GM19238 (cell line): ENCODE measurements around the gene PPM1A.
"Not testable (repeated sequence)": the region's sequence is repeated elsewhere in the genome, so short reads cannot be mapped to it uniquely, and the experiment has no call there.

Source experiments
- DNase-seq: peaks from one replicate; pipeline ENCODE4 v3.0.0; 2011; ENCODE audit warnings: low spot score; ENCODE audit not compliant: insufficient read length

The PPM1A gene

DNA sequence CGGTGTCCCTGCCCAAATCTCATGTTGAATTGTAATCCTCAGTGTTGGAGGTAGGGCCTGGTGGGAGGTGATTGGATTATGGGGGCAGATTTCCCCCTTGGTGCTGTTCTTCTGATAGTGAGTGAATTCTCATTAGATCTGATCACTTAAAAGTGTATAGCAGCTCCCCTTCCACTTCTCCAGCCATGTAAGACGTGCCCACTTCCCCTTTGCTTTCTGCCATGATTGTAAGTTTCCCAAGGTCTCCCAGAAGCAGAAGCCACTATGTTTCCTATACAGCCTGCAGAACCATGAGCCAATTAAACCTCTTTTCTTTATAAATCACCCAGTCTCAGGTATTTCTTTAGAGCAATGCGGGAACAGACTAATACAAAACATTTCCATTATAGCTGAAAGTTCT is 71.8 kb downstream of the PPM1A start:
- not testable (repeated sequence) for DNase-seq

- DNase-seq, result no peak
Observed at GRCh38 chr14:60323199-60323896, 74.3 kb downstream of the PPM1A start.

DNA sequence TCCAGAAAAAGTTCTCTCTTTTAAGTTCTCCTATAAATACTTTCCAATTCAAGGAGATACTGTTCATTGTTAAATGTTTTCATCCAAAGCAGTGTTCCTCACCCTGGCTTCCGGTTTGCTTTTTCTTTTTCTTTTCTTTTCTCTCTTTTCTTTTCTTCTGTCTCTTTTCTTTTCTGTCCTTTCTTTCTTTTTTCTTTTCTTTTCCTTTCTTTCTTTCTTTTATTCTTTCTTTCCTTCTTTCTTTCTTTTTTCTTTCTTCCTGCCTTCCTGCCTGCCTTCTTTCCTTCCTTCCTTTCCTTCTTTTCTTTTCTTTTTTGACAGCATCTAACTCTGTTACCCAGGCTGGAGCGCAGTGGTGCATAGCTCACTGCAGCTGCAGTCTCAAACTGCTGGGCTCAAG is 75.8 kb downstream of the PPM1A start:
- no peak for DNase-seq

GRCh38 chr14:60326274-60326673 is 77.3 kb downstream of the PPM1A start:
- DNase-seq, result no peak

- peak; percentile 54 for DNase-seq
Observed at GRCh38 chr14:60327447-60328331, 78.7 kb downstream of the PPM1A start.

DNA sequence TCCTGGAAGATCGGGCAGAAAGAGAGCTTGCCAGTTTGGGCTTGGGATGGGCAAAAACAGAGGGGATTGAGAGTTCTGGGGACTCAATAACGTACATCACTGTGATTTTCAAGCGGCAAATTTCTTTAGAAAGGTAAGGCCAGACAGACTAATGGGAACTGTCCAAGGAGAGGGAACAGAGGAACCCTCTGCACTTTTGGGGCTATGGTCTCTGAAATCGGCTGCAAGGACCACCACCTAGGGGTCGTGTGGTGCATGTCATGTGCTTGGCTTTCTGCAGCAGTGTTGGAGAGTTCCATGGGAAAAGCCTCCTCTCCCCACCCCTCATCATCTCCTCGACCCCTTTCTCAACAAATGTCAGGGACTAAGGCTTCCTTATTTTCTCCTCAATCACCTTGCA is 79.6 kb downstream of the PPM1A start:
- DNase-seq, result no peak

GRCh38 chr14:60329274-60329673 is 80.3 kb downstream of the PPM1A start:
- DNase-seq, result no peak

DNA sequence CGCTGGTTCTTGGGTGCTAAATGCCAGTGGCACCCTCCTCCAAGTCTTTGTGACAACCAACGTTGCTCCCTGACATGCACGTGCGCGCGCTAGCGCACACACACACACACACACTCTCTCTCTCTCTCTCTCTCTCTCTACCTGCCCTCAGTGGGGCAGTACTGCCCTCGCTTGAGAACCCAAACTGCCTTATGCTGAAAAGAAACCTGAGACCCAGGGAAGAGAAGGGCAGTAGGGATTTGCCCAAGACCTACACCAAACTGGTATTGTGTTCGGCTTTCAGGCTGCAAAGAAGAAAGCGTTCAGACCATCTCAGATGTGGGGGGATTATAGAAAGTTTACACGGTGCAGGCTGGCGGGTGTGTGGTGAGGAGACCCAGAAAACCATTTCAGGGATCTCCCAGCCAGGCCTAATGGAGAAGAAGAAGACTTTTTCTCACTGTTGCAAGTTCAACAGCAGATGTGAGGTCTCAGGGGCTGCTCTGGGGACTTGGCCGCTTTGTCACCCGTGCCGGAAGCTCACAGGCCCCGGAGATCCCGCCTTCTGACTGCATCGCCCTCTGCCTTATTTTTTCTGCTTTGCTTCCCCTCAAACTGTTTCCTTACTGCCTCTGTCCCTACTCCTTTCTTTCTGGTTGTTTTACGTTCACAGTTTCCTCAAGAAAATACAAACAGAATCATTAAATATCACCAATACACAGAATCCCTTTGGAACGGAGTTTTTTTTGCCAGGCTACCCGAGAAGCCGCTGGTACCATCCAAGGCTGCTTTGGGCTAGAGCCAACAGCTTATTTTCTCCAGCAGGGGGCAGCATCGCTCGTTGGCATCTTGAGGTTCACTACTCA is 82.4 kb downstream of the PPM1A start:
- DNase-seq, result peak; percentile 48

DNA sequence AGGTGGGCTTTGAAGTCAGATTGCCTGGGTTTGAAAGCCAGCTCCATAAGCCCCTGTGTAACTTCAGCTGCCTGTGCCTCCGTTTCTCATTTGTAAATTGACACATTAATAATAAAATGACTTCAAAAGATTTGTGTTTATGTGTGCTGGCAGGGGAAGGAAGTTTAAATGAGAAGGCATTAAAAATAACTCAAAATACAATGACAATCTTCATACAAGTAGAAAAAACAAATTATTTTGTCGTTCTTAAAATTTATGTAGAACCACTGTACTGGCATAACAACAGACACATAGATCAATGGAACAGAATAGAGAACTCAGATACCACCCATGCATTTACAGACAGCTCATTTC is 83.0 kb downstream of the PPM1A start:
- DNase-seq, result no peak

DNA sequence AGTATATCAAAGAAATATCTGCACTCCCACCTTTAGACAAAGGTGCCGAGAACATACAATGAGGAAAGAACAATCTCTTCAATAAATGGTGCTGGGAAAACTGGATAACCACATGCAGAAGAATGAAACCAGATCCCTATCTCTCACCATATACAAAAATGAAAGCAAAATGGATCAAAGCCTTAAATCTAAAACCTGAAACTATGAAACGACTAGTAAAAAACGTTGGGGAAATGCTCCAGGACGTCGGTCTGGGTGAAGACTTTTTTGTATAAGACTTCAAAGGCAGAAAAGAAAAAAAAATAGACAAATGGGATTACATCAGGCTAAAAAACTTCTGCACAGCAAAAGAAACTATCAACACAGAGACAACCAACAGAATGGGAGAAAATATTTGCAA is 83.8 kb downstream of the PPM1A start:
- no peak for DNase-seq

DNA sequence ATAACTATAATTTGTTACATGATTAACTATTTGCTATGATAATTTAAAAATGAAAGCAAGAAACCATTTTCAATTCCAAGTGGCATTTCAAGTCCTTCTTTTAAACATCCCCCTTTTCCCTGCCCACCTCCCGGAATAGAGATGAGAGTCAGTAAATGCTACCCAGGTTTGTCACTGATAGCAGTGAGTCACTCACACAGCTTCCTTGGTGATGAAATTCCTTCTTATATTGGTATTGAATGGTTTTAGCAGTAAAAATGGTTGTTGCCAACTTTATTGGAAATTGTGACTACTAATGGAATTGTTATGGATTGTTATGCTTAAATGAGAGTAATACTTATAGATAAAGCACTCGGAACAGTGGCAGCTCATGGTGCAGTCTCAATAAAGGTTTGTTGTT is 90.5 kb downstream of the PPM1A start:
- DNase-seq, result no peak

GRCh38 chr14:60343571-60344071 is 94.6 kb downstream of the PPM1A start:
- no peak for DNase-seq

DNA sequence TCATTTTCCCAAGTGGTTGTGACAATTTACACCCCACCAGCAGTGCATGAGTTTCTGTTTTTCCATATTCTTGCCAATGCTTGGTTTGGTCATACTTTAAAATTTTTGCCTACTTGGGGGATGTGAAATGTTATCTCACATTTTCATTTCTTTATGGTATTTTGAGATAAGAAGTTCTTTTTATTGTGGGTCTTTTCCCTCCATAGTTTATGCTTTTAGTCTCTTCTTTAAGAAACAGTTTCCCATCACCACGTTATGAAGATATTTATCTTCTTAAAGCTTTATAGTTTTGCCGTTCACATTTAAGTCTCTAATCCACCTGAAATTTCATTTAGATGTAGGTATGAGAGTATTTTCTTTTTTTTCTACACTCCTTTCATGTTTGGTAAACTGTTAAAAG is 95.7 kb downstream of the PPM1A start:
- DNase-seq, result no peak

DNA sequence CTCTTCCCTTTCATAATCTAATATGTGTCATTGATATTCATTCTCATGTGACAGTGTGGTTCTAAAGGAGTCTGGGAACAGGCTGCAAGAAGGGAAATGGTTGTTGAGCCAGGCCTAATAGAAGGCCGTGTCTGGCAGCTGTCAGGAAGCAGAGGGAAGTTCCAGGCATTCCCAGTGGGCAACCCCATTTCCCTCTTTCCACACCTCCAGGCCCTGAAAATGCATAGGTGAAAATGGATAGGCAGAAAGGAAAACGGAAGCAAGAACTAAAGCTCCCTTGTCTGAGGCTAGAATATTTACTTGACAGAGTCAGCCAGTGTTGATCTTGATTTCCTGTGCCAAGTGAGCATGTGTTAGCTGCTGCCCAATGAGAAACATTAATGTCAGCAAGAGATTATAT is 97.7 kb downstream of the PPM1A start:
- no peak for DNase-seq

GRCh38 chr14:60348211-60348610 is 99.2 kb downstream of the PPM1A start:
- DNase-seq, result no peak
